Stomach (tissue), 9 donors: ENCODE results near the gene PLCD1. TPM values are rescaled to one million over a fixed set of nuclear protein-coding genes. Genes with fewer than 3 reads are reported as not detected.

Experiments used
- DNase-seq, 2 donors: peaks; one replicate each; pipeline versions ENCODE4 v3.0.0 to v3.0.0-alpha.2; 2013 to 2019
- H3K27ac ChIP-seq, 5 donors: fragments of 200-600 bp in 4 of 5; sonication (generic) in 4 of 5; one replicate each; pipeline ENCODE4 v1.5.1; 2013 to 2019; ENCODE audit warnings: mild to moderate bottlenecking in 1 of 5, moderate library complexity in 1 of 5
- H3K27me3 ChIP-seq, 3 donors: fragments of 200-600 bp; sonication (generic); one replicate each; pipeline ENCODE4 v1.5.1; 2017 to 2019; ENCODE audit warnings: mixed run types in 1 of 3
- H3K36me3 ChIP-seq, 4 donors: fragments of 200-600 bp; sonication (generic); 1 replicate in 3 of 4; 2 replicates in 1 of 4; pipeline ENCODE4 v1.5.1; 2016 to 2019
- H3K4me1 ChIP-seq, 4 donors: fragments of 200-600 bp; sonication (generic); one replicate each; pipeline ENCODE4 v1.5.1; 2016 to 2019
- H3K4me3 ChIP-seq, 4 donors: fragments of 200-600 bp; sonication (generic) in 3 of 4; one replicate each; pipeline ENCODE4 v1.5.1; 2016 to 2019; ENCODE audit warnings: mild to moderate bottlenecking in 1 of 4
- H3K9me3 ChIP-seq, 4 donors: fragments of 200-600 bp; sonication (generic); one replicate each; pipeline ENCODE4 v1.5.1; 2016 to 2019
- CTCF ChIP-seq, 7 experiments: fragments of 450-650 bp in 4 of 7; fragments of 200-600 bp in 3 of 7; sonication (generic) in 3 of 7; IDR thresholded peaks; one replicate each; pipeline ENCODE4 v1.5.1; 2016 to 2019; ENCODE audit warnings: antibody characterized with exemption in 7 of 7, control low read depth in 2 of 7, mild to moderate bottlenecking in 1 of 7
- EP300 ChIP-seq: sonication (generic); formaldehyde crosslinking; IDR thresholded peaks from one replicate; pipeline ENCODE4 v1.6.1; 2017; ENCODE audit warnings: antibody characterized with exemption
- POLR2A ChIP-seq, 4 donors: fragments of 450-650 bp; IDR thresholded peaks; one replicate each; pipeline ENCODE4 v1.6.1; 2016; ENCODE audit warnings: antibody characterized with exemption in 4 of 4, control low read depth in 2 of 4, mild to moderate bottlenecking in 1 of 4, moderate library complexity in 1 of 4
- POLR2AphosphoS5 ChIP-seq, 3 donors: sonication (generic); formaldehyde crosslinking; IDR thresholded peaks; one replicate each; pipeline ENCODE4 v1.6.1; 2016; ENCODE audit warnings: antibody characterized with exemption in 3 of 3
- WGBS, 5 donors: extraction: QIAGEN DNeasy Blood & Tissue Kit in 3 of 5; methylation state at CpG; one replicate each; pipeline versions ENCODE4 v1.1.5 to v1.1.7; 2013 to 2018; 5-methylcytosine and 5-hydroxymethylcytosine counted together
- intact Hi-C: fragments of 100-400 bp; cut with DNase I; formaldehyde crosslinking; loops from one replicate; pipeline ENCODE4 v1.15.1; 2023; ENCODE audit warnings: low total_unique reads
- polyA plus RNA-seq, 3 donors: library from polyadenylated mRNA; stranded (reverse); fragments of 200-250 nt; gene quantifications; one replicate each; pipeline ENCODE4 v1.2.3, GENCODE V29; 2013
- total RNA-seq, 5 donors: library from RNA; depleted of rRNA; stranded (reverse); fragments of >200 nt; gene quantifications; one replicate each; pipeline versions ENCODE4 v1.1.0 to v1.2.3, GENCODE V29; 2014 to 2016
- donor health status: healthy with polysubstance abuse.
- donor health status: Bipolar disorder and iron deficiency.
- donor health status: healthy.

PLCD1 gene
- total and polyA plus RNA-seq, 8 donors: 8.2 to 73.9 (median 13.7) TPM

GRCh38 chr3:38008191-38008701 is 21.2 kb downstream of the PLCD1 start:
- intact Hi-C loops: no loop called here
- Histone ChIP-seq H3K27me3 (no peaks in the 10 kb centered on the region), H3K4me1 (peaks cover 22 to 33% (median 27%) of the 10 kb centered on the region in 4 donors), H3K4me3 (no peak overlapping the region), H3K36me3 (peaks cover 24 to 73% (median 68%) of the 10 kb centered on the region in 4 donors), H3K27ac (no peak overlapping the region), H3K9me3 (no peaks in the 10 kb centered on the region)
- no peak for DNase-seq
- TF ChIP-seq EP300 (no peak), CTCF (IDR thresholded peaks at IDR 0.05) (no peak), POLR2AphosphoS5 (IDR thresholded peaks at IDR 0.05) (no peak), POLR2A (IDR thresholded peaks at IDR 0.05) (no peak)
- WGBS, 5 donors: 89 to 95% (median 91%) methylated on average over 16 to 19 of the region's 19 CpGs

GRCh38 chr3:38007754-38008090 is 21.7 kb downstream of the PLCD1 start:
- Histone ChIP-seq H3K36me3 (peaks cover 24 to 73% (median 71%) of the 10 kb centered on the region in 4 donors), H3K4me3 (no peak overlapping the region), H3K27me3 (no peaks in the 10 kb centered on the region), H3K9me3 (no peaks in the 10 kb centered on the region), H3K4me1 (peaks cover 26 to 38% (median 32%) of the 10 kb centered on the region in 4 donors), H3K27ac (no peak overlapping the region)
- 93 to 97% (median 95%) methylated on average over 7 of the region's 7 CpGs for WGBS, 5 donors
- intact Hi-C loops: no loop called here
- no peak for TF ChIP-seq POLR2A (IDR thresholded peaks at IDR 0.05)
- TF ChIP-seq POLR2AphosphoS5 (IDR thresholded peaks at IDR 0.05): no peak
- TF ChIP-seq CTCF (IDR thresholded peaks at IDR 0.05): no peak
- TF ChIP-seq EP300: no peak
- no peak for DNase-seq

GRCh38 chr3:38006445-38006995 is 22.9 kb downstream of the PLCD1 start:
- Histone ChIP-seq H3K27ac (peak overlapping the region in 2 of 5 donors; percentile 5 to 72), H3K27me3 (no peaks in the 10 kb centered on the region), H3K36me3 (peaks cover 34 to 82% (median 78%) of the 10 kb centered on the region in 4 donors), H3K9me3 (no peaks in the 10 kb centered on the region), H3K4me1 (peaks cover 26 to 49% (median 40%) of the 10 kb centered on the region in 4 donors), H3K4me3 (no peak overlapping the region)
- no peak for TF ChIP-seq CTCF (IDR thresholded peaks at IDR 0.05)
- no peak for DNase-seq
- intact Hi-C loops: no loop called here
- WGBS, 5 donors: 92 to 95% (median 93%) methylated on average over 9 to 16 of the region's 16 CpGs

- 74 to 88% (median 81%) methylated on average over 5 of the region's 5 CpGs for WGBS, 5 donors
- Histone ChIP-seq H3K27ac (peak overlapping the region in 4 of 5 donors; percentile 42 to 79 (median 75)), H3K27me3 (no peaks in the 10 kb centered on the region), H3K4me1 (peaks cover 28 to 54% (median 44%) of the 10 kb centered on the region in 4 donors), H3K4me3 (no peak overlapping the region), H3K36me3 (peaks cover 31 to 82% (median 78%) of the 10 kb centered on the region in 4 donors), H3K9me3 (no peaks in the 10 kb centered on the region)
- no peak for TF ChIP-seq CTCF (IDR thresholded peaks at IDR 0.05)
- TF ChIP-seq EP300: no peak
- TF ChIP-seq POLR2A (IDR thresholded peaks at IDR 0.05): no peak
- TF ChIP-seq POLR2AphosphoS5 (IDR thresholded peaks at IDR 0.05): no peak
- intact Hi-C loops: no loop called here
- DNase-seq: no peak
These were observed 23.4 kb downstream of the PLCD1 start for GRCh38 chr3:38006031-38006430.
